Kidney capillary endothelial cell (primary cell): ENCODE results near the gene DNAH2.

Experiments used
- DNase-seq: peaks from one replicate; pipeline ENCODE4 v3.0.0-alpha.2; 2018; ENCODE audit warnings: low spot score

Gene DNAH2

DNA sequence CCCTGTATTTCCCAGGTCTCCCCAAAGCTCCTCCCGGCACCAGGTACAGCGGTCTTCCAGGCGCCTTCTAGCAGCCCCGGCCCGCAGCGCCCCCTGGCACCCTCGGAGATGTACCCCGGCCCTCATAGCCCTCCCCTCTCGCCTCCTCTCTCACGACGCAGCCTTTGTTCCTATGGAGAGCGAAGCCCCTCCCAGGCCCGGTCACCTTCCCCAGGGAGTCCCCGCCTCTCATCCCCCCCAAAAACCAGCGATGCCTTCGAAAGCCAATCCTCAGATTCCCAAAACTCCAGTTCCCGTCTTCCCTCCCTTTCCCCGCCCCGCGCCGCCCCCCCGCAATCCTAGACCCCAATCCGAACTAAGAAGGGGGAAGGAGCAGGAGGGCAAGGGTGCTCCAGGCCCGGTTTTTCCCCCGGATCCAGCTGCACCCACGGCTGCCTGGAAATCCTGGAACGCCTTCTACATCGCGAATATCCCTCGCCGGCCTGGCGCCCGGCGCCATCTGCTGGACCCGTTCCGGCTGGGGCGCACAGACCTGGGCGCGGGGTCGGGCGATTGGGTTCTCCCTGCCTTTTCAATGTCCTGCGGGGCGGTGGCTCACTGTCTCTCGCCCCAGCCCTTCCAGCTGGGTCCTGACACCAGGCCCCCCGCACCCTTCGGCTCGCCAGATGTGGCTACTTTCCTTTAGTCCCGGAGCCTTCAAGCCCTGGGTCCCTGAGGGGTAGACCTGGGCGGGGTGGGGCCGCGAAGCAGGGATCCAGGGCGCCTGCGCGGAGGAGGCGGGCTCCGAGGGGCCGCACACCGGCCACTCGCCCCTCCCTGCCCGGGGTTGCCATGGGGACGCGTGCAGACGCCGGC lies at the start of gene DNAH2:
TSS of gene DNAH2 (plus strand) at position 844 of the 855 bp plus-strand sequence. CDS start 1,991 bp downstream, outside the sequence.
- peak; percentile 75 for DNase-seq

DNA sequence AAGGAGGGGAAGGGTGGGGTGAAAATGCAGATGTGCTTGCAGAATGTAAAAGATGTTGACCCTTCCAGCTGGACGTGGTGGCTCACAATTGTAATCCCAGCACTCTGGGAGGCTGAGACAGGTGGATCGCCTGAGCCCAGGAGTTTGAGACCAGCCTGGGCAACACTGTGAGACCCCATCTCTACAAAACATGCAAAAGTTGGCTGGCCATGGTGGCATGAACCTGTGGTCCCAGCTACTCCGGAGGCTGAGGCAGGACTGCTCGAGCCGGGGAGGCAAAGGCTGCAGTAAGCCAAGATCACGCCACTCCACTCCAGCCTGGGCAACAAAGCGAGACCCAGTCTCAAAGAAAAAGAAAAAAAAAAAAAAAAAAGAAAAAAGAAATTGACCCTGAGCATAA lies 49.1 kb upstream of the DNAH2 start:
- DNase-seq = no peak

GRCh38 chr17:7673239-7673638 lies 44.3 kb upstream of the DNAH2 start:
- DNase-seq = no peak

DNA sequence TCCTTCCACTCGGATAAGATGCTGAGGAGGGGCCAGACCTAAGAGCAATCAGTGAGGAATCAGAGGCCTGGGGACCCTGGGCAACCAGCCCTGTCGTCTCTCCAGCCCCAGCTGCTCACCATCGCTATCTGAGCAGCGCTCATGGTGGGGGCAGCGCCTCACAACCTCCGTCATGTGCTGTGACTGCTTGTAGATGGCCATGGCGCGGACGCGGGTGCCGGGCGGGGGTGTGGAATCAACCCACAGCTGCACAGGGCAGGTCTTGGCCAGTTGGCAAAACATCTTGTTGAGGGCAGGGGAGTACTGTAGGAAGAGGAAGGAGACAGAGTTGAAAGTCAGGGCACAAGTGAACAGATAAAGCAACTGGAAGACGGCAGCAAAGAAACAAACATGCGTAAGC lies 42.6 kb upstream of the DNAH2 start:
- no peak for DNase-seq

DNA sequence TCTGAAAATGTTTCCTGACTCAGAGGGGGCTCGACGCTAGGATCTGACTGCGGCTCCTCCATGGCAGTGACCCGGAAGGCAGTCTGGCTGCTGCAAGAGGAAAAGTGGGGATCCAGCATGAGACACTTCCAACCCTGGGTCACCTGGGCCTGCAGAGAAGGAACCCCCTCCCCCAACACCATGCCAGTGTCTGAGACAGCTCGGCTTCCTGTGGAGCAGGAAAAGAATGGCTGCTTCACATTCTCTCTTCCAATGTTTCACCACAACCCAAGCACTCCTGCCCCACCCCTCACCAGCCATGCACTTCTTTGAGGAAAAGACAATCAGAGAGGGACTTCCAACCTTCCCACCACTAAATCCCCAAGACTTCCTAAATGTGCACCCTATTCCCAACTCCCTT lies 41.0 kb upstream of the DNAH2 start:
- DNase-seq = no peak

DNA sequence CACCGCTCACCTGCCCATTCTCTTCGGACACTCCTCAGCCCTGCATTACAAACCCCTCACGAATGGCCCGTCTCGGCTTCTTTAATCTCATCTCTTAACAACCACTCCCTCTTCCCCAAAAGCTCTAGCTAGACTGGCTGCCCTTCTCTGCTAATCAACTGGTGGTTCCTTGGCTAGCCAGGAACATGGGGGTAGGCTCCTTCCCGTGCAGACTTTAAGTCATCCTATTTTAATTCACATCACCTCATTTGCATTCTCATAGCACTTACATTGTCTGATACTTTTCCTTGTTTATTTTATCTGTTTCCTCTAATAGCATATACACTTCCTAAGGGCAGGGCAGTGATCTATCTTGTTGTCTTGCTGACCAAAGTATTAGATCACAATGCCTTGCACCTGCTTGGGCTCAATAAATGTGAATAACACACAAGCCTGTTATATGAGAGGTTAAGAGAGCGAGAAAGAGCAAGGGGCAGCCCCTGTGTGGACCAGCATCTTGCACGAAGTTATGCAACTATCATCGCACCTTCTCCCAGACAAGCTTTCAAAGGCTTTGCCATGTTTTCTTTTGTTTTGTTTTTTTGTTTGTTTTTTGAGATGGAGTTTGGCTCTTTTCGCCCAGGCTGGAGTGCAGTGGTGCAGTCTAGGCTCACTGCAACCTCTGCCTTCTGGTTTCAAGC lies 40.0 kb upstream of the DNAH2 start:
- DNase-seq = no peak

DNA sequence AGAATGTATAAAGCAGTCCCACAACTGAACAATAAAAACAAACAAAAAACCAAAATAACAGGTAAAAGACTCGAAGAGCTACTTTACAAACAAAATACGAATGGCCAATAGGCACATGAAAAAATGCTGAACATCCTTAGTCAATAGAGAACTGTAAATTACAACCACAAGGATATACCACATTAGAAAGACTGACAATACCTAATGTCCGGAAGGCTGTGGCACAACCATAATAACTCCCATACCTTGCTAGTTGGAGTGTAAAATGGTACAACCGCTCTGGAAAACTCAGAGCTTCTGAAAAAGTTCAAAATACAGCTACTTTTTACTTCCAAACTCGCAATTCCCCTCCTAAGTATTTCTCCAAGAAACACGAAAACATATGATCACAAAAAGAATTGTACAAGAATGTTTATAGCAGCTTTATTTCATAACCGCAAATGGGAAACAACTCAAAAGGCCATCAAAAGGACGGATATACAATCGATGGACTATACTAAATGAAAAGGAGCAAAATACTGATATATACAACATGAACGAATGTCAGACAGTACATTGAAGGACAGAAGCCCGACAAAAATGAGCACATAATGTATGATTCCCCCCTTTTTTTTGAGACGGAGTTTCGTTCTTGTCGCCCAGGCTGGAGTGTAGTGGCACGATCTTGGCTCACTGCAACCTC lies 32.6 kb upstream of the DNAH2 start:
- no peak for DNase-seq

DNA sequence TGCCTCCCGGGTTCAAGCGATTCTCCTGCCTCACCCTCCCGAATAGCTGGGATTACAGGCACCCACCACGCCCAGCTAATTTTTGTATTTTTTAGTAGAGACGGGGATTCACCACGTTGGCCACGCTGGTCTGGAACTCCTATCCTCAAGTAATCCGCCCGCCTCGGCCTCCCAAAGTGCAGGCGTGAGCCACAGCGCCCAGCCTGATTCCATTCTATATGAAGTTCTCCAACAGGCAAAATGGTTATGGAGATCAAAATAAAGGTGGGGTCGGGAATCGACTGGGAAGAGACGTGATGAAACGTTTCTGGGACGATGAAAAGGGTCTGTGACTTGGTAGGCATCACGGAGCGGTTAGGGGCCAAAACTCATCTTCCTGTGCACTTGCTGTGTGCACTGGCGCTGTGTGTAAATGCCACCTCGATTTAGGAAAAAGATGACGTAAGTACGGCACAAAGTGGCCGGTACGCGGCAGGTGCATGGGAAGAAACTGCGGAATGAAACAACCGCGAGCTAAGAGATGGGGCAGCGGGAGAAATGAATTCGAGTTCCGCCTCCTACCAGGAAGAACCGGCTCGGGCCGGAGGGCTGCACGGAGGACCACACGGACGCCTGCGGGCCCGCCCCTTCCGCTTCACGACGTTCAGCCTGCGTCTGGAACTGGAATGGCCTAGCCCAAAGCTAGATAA lies 31.9 kb upstream of the DNAH2 start:
- peak; percentile 94 for DNase-seq

DNA sequence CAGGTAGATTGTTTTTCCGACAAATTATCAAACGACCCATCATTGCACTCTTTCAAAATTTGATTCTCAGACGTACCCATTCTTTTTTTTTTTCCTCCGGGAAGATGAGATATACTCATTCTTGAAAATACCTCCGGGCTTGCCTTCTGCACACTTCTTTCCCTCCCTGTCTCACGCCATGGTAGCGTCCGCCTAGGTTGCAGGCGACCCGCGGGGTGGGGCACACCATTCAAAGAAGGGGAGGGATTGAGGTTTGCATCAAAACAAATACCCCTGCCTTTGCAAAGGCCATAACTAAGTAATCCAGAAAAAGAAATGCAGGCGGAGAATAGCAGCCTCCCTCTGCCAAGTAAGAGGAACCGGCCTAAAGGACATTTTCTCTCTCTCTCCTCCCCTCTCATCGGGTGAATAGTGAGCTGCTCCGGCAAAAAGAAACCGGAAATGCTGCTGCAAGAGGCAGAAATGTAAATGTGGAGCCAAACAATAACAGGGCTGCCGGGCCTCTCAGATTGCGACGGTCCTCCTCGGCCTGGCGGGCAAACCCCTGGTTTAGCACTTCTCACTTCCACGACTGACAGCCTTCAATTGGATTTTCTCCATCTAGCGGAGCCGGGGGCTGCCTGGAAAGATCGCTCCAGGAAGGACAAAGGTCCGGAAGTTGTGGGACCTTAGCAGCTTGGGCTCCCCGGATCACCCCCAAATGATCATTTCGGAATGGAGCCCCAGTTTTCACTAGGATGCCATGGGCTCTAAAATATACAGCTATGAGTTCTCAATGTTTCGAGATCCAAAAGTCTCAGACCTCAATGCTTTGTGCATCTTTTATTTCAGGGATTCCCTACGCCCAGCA lies 31.1 kb upstream of the DNAH2 start:
- DNase-seq = peak; percentile 83

- peak; percentile 87 for DNase-seq
Measured at GRCh38 chr17:7687072-7687907, 30.3 kb upstream of the DNAH2 start, which contains the start of gene TP53. Gene TP53 (minus strand): TSS chr17:7687490. CDS start chr17:7676594, 10,896 bp downstream.

DNA sequence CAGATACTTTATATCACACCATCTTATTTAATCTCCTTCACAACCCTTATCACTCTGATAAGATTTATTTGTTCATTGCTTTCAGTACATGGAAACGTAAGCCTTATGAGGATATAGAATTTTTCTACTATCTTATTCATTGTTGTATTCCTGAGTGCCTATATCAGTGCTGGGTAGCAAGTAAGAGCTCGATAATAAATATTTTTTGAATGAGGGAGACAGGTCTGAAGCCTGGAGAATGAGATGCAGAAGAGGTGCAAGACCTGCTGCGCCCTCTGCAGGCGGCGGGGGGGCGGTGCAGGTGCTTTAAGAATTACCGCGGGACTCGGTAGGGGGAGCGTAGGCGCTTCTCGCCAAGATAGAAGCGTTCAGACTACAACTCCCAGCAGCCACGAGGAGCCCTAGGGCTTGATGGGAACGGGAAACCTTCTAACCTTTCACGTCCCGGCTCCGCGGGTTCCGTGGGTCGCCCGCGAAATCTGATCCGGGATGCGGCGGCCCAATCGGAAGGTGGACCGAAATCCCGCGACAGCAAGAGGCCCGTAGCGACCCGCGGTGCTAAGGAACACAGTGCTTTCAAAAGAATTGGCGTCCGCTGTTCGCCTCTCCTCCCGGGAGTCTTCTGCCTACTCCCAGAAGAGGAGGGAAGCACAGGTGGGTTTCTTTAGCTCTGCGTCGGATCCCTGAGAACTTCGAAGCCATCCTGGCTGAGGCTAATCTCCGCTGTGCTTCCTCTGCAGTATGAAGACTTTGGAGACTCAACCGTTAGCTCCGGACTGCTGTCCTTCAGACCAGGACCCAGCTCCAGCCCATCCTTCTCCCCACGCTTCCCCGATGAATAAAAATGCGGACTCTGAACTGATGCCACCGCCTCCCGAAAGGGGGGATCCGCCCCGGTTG lies 29.4 kb upstream of the DNAH2 start, which contains the start of gene WRAP53:
TSS of gene WRAP53 (plus strand) at position 570 of the 900 bp plus-strand sequence. CDS start at position 742, 172 bp downstream.
- DNase-seq = peak; percentile 96

DNA sequence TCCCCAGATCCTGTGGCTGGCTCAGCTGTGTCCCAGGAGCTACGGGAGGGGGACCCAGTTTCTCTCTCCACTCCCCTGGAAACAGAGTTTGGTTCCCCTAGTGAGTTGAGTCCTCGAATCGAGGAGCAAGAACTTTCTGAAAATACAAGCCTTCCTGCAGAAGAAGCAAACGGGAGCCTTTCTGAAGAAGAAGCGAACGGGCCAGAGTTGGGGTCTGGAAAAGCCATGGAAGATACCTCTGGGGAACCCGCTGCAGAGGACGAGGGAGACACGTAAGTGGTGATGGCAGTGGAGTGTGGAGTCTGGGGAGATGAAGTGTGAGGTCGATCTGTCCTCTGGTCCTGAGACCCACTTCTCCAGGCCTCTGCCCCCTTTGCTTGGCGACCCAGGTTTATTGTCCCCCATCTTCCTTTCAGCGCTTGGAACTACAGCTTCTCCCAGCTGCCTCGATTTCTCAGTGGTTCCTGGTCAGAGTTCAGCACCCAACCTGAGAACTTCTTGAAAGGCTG lies 28.7 kb upstream of the DNAH2 start:
- no peak for DNase-seq

GRCh38 chr17:7695586-7695985 lies 22.0 kb upstream of the DNAH2 start:
- no peak for DNase-seq

- no peak for DNase-seq
Measured at GRCh38 chr17:7697828-7698588, 19.5 kb upstream of the DNAH2 start.

DNA sequence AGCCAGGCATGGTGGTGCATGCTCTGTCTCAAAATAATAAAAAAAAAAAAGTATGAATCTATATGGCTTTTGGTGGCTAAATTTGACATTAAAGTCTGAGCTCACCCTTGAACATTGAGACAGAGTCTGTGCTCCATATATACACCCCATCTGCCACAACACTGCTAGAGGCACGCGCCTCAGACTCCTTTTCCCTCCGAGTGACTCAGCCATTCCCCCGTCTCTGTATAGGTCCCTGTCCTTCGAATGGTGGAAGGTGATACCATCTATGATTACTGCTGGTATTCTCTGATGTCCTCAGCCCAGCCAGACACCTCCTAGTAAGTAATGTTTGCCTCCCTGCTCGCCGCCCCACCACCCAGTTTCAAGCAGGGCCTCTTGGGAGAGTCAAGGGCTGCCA lies 17.0 kb upstream of the DNAH2 start:
- no peak for DNase-seq

DNA sequence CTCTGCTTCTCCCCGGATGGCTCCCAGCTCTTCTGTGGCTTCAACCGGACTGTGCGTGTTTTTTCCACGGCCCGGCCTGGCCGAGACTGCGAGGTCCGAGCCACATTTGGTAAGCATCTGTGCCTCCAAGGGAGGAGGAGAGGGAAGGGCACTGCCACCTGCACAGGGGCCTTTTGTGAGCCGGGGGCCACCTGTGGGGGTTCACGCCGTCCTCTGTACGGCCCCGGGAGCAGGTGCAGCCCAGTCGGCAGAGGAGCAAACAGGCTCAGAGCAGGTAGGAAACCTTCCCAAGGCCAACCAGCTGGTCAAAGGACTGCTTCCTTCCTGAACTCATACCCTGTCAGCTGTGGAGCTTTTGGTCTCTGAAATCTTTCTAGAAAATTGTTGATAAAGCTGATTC lies 15.9 kb upstream of the DNAH2 start:
- no peak for DNase-seq

DNA sequence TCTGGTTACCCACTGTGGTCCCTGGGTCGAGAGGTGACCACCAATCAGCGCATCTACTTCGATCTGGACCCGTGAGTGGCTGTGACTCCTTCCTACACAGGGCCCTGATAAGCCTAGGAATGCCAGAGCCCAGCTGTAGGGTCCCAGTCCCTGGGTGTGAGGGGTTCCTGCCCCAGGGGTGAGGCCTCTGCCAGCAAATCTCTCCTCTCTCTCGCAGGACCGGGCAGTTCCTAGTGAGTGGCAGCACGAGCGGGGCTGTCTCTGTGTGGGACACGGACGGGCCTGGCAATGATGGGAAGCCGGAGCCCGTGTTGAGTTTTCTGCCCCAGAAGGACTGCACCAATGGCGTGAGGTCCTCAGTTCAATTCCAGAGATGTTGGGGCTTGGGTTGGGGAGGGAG lies 14.8 kb upstream of the DNAH2 start:
- DNase-seq = no peak
